Progenitor cell of endocrine pancreas (in vitro differentiated cells): ENCODE data around the gene ENTR1. TPM values are rescaled to one million over a fixed set of nuclear protein-coding genes. Genes with fewer than 3 reads are reported as not detected.

Source experiments
- DNase-seq: peaks from one replicate; pipeline ENCODE4 v3.0.0; 2021; ENCODE audit warnings: low spot score; ENCODE audit not compliant: unreplicated experiment
- H3K27ac Mint-ChIP-seq: 2 replicates; pipeline ENCODE4 v1.8.0; 2021; ENCODE audit warnings: mild to moderate bottlenecking, moderate library complexity, mixed read lengths
- H3K27me3 Mint-ChIP-seq: 2 replicates; pipeline ENCODE4 v1.8.0; 2021; ENCODE audit warnings: mixed read lengths
- H3K36me3 Mint-ChIP-seq: 2 replicates; pipeline ENCODE4 v1.8.0; 2022; ENCODE audit warnings: mixed read lengths; ENCODE audit not compliant: insufficient read depth
- H3K4me1 Mint-ChIP-seq: 2 replicates; pipeline ENCODE4 v1.8.0; 2021; ENCODE audit warnings: low read depth, mixed read lengths
- H3K4me3 Mint-ChIP-seq: 2 replicates; pipeline ENCODE4 v1.8.0; 2021; ENCODE audit warnings: low read depth, mild to moderate bottlenecking, moderate library complexity, mixed read lengths
- H3K9me3 Mint-ChIP-seq: 2 replicates; pipeline ENCODE4 v1.8.0; 2021; ENCODE audit warnings: low read depth, mixed read lengths
- CTCF ChIP-seq: fragments of 200-600 bp; sonication (generic); IDR thresholded peaks from one replicate; pipeline ENCODE4 v1.5.0; 2021; ENCODE audit warnings: antibody characterized with exemption, mild to moderate bottlenecking; ENCODE audit not compliant: unreplicated experiment
- total RNA-seq: library from RNA; stranded (reverse); gene quantifications from 2 replicates; pipeline ENCODE4 v1.2.1, GENCODE V29; 2021

The ENTR1 gene
- total RNA-seq, 1 donor from 2014 or later = 70.9 TPM

- no peaks in the 10 kb centered on the region for H3K27me3 Mint-ChIP-seq
- no peak overlapping the region for H3K4me3 Mint-ChIP-seq
- peaks cover 22% of the 10 kb centered on the region for H3K36me3 Mint-ChIP-seq
- H3K27ac Mint-ChIP-seq = no peak overlapping the region
- H3K9me3 Mint-ChIP-seq = no peaks in the 10 kb centered on the region
- no peak for DNase-seq
- peaks cover 8% of the 10 kb centered on the region for H3K4me1 Mint-ChIP-seq
- TF ChIP-seq CTCF = no peak
These were observed 31.9 kb upstream of the ENTR1 start for GRCh38 chr9:136442265-136442664.

- Mint-ChIP-seq H3K9me3 (no peaks in the 10 kb centered on the region), H3K27ac (no peak overlapping the region), H3K36me3 (peaks cover 20% of the 10 kb centered on the region), H3K4me1 (peaks cover 13% of the 10 kb centered on the region), H3K27me3 (no peaks in the 10 kb centered on the region), H3K4me3 (no peak overlapping the region)
- TF ChIP-seq CTCF = no peak
- DNase-seq = no peak
These were observed 31.3 kb upstream of the ENTR1 start for GRCh38 chr9:136441681-136442245.

GRCh38 chr9:136441191-136441680 is 30.8 kb upstream of the ENTR1 start:
- no peaks in the 10 kb centered on the region for H3K27me3 Mint-ChIP-seq
- peaks cover 16% of the 10 kb centered on the region for H3K36me3 Mint-ChIP-seq
- TF ChIP-seq CTCF = no peak
- no peak for DNase-seq
- H3K27ac Mint-ChIP-seq = no peak overlapping the region
- H3K4me1 Mint-ChIP-seq = peaks cover 17% of the 10 kb centered on the region
- H3K4me3 Mint-ChIP-seq = no peak overlapping the region
- no peaks in the 10 kb centered on the region for H3K9me3 Mint-ChIP-seq

DNA sequence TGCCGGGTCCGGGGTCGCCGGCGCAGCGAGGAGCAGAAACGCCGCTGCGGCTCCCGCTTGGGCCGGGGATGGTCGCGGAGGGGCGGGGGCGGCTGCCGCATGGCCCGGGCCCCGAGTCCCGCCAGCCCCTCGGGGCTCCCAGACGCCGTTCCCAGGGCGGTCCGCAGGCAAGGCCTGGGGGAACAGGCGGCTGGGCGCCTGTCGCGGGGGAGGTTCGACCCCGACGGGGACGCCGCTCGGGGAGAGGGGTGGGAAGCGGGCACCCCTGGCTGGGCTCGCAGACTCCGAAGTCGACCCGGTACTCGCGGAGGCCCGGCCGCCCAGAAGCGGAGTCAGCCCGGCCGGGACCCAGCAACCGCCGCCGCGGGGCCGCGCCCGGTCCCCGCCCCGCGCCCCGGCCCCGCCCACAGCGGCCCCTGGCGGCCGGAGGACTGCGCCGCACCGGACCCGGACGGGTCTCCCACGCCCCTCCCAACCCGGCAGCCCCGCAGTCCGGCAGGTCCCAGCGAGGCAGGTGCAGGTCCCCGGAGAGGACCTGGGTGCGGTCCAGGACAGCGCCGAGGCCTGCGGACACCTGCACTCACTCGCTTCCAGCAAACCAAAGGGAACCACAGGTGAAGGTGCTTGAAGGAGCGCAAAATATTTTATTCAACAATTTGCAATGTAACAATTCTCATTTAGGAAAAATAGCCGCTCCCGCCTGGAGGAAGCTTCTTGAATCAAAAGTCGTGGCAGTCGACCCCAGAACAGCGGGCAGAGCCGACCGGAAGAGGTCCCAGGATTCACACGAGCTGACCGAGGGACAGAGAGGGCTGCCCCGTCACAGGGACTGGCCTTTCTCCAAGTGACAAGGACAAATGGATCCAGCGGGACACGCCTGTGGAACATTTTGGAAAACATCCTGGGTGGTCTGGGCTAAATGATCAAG is 29.3 kb upstream of the ENTR1 start, which contains the start of gene INPP5E:
Gene INPP5E (minus strand): TSS at position 365 of the 928 bp plus-strand sequence. CDS start 426 bp downstream, outside the sequence.
- Mint-ChIP-seq H3K4me1 (peaks cover 17% of the 10 kb centered on the region), H3K27ac (no peak within 1 kb of the TSS), H3K36me3 (peaks cover 17% of the 10 kb centered on the region), H3K27me3 (no peaks in the 10 kb centered on the region), H3K4me3 (peak within 1 kb of the TSS; percentile 78), H3K9me3 (no peaks in the 10 kb centered on the region)
- TF ChIP-seq CTCF = peak; percentile 75
- peak; percentile 91 for DNase-seq
